IPS-NIHi11 (cell line): ENCODE data around the gene MGAT4B.

Experiments used
- DNase-seq: peaks from one replicate; pipeline ENCODE4 v3.0.0; 2012; ENCODE audit warnings: mixed read lengths, low spot score

MGAT4B gene

DNA sequence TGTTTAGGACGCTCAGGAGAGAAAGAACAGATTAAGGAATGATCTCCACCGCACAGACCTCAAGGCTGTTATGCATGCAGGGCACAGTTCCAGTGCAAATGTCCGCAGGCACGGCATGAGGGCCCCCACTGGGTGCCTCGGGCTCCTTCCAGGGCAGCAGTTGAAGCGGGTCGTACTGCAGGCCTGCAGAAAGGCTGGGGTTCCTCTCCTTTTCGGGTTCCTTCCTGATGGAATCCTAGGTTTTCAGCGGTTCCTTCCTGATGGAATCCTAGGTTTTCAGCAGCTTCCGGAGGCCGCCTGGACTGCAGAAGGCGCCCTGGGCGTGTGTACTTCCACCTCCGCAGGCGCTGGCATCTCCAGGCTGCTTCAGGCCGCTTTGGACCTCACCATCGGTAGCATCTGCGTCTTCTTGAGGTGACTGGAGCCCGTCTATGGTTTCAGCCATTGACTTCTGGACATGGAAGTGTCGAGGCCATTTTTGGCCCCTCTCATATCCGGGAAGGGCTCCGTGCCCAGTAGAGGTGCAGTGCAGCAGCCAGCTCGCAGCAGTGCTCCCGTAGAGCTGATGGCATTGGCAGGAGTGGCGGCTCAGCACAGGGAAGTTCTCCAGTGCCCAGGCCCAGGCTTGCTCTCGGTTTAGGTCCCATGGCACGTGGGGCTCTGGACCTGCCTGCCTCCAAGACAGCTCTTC lies 5.6 kb upstream of the MGAT4B start:
- no peak for DNase-seq

GRCh38 chr5:179805529-179806249 lies 977 bp downstream of the MGAT4B start:
- peak; percentile 59 for DNase-seq

DNA sequence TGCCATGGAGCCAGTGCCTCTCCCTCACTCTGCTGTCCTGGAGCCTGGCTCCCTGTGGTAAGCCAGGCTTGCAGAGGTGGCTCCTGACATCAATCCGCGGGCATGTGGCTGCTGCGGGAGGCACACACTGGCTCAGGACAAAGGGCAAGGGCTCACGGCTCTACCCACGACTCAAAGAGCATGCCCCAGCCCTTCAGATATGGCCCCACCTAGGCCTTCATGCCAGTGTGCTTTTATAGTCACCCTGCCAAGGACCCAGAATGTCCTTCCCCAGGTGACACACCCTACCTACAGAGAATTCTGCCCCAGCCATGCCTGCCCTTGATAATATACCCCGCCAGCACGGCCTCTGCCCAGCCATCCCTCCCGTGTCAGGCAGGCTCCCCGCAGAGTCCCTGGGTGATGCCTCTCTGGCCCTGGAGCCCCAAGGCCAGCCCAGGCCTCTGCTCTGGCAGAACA lies 1.6 kb downstream of the MGAT4B start:
- DNase-seq: no peak

DNA sequence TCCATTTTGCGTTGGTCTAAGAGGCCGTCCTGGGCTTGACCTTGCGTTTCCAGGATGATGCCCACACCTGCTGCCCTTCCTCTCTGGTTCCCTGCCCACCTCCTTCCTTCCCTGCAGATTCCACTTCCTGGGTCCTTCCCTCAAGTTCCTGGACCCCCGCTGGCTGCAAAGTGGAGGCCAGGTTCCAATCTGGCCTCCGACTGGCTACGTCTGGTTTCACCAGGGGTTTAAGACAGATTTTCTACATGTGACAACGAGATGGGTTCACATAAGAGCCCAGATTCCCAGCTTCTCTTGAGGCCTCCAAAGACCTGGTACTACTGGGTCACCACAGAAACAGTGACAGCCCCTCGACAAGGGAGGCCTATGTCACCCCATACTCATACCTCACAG lies 2.1 kb downstream of the MGAT4B start:
- DNase-seq: no peak

DNA sequence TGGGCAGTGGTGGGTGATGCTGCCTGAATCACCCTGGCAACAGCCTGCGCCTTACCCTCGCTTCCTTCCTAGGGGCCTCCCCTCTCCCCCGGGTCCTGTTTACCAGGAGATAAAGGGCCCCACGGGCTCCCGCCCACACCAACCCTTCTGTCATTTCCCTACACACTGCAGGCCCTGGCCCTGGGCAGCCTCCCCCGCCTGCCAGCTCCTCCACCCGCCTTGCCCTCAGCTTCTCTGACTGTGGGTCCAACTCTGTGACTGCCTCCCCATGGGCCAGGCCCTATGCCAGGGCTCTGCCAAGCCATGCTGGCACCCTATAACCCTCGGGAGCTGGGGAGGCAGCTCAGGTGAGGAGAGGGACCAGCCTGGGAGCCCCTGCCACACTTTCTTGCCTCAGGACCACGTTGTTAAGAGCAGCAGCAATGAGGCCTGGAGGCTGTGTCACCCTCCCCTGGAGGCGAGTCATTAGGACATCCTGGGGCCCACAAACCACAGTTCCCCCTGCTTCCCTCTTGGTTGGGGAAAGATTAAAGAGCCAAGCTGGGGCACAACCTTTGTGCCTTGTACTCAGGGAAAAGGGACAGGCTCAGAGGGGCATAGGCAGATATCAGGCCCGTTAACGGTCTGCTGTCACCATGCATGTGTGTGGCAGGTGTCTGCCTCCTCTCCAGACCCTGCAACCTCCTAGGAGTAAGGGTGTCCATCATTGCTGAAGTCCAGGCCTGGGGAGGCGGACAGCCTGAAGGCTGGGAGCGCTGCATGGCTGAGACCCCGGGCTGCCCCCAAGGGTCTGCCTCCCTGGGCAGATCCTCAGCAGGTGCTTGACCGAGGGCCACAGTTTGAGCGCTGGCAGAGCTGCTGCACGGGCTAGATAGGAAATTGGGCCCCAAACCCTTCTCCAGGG lies 2.8 kb downstream of the MGAT4B start:
- DNase-seq: no peak

GRCh38 chr5:179802950-179803562 lies 3.6 kb downstream of the MGAT4B start:
- peak; percentile 65 for DNase-seq

DNA sequence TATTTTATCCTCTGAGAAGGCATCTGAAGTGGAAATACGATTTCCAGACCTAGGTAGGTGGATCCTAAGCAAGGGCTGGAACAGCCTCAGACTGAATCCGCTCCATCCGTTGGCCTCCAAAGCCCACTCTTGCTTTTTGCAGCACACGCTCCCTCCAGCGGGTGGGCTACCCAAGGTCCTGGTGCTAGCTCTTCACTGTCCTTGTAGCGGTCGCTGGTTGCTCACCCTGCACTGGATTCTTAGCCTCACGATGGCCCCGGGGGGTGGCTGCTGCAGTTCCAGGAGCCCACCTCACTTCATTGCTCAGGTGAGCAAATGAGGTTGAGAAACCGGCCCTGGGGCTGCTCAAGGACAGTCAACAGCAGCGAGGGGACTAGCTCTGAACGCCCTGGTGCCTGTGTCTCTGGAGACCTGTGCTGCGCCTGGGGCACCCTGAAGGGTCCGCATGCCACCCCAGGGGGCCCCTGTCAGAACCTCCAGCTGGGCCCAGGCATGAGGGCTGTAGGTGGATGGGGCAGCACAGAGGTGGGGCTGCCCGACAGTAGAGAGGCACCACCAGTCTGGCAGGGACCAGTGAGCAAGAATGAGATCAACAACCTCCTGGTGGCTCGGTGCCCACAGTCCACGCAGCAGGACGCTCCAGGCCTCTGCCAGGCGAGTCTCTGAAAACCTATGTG lies 4.3 kb downstream of the MGAT4B start:
- no peak for DNase-seq

DNA sequence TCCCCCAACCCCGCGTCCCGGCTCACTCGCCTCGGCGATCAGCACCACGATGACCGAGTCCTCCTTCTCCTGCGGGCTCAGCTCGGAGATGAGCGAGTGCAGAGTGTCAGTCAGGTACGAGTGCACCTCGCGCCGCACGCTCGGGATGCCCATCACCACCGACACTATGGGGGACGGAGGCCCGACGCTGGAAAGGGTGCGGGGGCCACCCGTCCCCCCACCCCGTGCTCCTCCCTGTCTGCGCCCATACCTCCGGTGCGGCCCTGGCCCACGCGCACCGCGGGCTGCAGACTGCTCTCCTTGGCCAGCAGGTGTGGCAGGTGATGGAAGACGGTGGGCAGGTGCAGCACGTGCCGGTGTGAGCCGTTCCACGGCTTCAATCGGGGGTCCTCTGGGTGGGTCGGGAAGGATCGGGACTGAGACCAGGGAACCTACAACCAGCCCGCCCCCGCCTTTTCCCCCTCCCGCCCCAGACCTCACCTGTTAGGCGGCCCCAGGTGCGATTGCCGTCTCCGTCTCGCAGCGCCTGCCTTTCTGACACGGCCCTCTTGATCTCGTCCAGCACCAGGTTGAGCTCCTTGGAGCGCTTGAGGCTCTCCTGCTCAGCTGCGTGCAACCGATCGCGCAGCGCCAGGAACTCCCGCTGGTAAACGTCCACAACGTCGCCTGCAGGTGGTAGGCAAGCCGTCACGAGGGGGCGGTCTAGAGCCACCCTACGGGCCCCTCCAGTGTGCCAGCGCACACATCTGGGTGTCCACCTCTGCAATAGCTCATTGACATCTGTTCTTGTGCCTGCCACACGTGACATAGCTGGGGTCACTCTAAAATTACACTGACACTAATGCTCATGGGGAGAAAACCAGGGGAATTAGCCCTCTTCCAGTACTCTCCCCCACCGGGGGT lies 5.1 kb downstream of the MGAT4B start:
- DNase-seq: peak; percentile 69

DNA sequence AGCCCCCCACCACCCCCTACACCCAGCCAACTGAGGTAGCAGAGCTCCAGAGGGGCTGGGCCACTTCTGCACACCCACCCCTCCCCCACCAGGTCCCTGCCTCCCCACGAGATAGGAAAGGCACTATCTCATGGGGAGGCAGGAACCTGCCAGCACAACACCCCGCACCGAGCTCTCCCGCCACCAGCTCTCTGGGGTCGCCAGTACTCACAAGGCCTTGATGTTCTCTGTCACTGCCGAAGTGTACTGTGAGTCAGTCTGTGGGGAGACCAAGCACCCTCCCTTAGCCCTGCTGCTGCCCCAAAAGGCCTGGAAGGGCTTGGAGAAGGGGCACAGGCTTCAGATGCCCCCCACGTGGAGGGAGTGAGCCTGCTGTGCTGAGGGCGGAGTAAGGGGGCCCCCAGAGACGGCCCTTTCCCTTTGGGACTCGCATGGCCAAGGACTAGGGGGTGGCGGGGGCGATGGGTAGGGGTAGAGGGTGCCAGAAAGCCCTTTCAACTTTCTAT lies 5.9 kb downstream of the MGAT4B start:
- DNase-seq: no peak

DNA sequence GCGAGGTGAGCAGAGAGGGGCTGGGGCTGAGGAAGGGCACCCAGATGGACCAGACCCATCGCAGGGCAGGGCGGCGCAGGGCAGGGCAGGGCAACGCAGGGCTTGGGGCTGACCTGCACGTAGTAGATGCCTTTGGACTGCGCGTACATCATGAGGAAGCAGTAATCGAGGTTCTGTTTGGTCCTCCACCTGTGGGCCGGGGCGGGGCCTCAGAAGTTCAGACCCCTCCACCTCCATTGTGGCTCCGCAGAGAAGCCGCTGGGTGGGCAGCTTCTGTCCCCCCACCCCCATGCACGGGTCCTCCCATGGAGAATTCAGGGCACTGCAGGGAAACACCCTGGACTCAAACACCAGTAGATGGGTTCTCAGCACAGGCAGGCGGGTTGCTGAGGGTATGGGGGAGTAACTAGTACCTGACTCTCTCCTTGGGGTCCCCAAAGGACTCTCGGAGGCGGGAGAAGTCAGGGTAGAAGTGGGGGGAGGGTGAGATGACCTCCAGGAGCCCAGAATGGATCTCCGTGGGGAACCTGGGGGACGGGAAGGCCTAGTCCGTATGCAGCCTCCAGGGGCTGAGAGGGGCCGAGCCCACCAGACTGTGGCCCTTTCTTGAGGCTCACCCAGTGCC lies 6.5 kb downstream of the MGAT4B start:
- no peak for DNase-seq

DNA sequence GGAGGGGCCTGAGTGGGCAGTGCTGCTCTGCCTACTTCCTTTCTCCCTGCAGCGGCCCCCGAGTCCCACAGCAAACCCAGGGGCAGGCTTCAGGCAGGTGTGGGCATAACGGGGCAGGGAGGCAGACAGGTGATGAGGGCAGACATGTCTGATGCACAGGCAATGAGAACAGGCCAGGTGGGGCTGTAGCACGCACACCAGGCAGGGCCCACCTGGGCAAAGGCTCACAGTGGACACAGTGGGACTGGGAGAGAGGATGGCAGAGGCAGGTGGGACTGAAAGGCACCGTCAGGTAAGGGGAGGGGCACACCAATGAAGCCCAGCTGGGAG lies 7.1 kb downstream of the MGAT4B start:
- DNase-seq: no peak

GRCh38 chr5:179798771-179799643 lies 7.7 kb downstream of the MGAT4B start:
- DNase-seq: no peak

DNA sequence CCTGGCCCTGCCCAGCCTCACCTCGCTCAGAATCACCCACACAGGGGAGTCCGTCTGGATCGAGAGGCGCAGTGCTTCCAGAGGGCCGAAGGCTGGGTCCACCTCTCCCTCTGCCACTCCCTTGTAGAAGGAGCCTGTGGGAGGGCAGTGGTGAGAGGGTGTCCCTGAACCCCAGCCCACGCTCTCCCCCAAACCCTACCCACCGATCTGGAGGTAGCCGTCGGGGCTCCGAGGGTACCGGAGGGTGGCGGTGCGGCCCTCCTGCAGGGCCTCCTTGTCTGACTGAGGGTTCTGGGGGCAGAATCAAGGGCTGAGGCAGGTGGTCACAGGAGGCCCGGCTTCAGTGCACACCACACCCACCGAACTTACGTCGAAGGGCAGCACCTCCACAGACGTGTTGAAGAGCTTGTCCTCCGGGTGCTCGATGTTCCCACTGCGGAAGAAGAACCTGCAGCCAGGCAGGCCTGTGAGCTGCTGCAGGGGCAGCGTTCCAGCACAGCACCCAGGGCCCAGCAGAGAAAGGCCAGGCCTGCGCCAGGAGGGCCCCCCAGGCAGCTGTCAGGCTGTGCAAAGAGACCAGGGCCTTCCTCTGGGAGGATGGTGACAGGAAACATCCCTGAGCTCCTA lies 8.4 kb downstream of the MGAT4B start:
- no peak for DNase-seq

DNA sequence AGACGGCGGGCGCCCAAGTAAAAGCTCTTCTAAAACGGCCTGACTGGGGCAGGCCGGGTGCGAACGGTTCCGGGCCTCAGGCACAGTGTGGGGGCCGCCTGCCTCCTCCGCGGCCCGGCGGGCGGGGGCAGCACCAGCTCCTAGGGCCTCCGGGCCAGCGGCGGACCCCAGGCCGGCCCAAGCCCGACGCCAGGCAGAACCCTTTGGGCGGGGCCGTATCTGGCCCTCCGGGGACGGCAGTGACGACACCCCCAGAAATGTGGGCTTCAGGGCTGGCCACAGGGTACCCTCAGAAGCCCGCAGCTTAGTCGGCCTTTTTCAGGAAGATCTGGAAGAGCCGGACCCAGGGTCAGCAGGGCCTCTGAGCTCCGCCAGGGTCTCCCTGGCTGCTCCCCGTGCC lies 8.9 kb downstream of the MGAT4B start:
- no peak for DNase-seq

DNA sequence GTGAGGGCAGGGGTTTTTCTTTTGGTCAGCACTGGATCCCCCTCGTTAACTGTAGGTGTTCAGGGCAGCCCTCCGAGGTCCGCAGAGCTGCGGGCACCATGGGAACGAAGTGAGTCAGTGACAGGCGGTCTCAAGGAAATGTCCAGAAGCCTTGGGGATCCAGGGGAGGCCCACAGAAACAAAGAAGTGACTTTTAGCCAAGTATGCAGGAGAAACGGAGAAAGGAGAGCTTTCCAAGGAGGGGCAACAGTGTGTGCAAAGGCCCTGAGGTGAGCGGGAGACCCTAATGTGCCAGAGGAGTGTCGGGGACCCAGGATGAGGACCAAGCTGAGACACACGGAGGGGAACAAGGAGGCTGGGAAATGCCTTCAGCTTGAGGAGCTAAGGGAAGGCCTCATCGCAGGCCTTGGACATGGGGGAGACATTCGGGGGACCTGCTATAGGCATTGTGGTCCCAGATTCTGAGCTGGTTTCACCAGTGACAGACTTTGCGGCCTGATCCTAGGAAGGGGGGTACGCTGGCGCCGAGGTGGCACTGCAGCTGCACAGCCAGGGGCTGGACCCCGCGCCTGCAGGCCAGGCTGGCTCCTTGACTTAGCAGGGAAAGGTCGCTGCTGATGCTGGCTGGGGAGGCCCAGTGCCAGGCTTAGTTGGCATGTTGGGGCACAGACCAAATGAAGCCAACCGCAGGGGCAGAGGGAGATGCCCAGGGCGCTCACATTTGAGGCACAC lies 9.6 kb downstream of the MGAT4B start:
- DNase-seq: no peak

GRCh38 chr5:179795863-179796833 lies 10.5 kb downstream of the MGAT4B start:
- peak; percentile 85 for DNase-seq
